ENCODE data around the gene LDB3.

DNA sequence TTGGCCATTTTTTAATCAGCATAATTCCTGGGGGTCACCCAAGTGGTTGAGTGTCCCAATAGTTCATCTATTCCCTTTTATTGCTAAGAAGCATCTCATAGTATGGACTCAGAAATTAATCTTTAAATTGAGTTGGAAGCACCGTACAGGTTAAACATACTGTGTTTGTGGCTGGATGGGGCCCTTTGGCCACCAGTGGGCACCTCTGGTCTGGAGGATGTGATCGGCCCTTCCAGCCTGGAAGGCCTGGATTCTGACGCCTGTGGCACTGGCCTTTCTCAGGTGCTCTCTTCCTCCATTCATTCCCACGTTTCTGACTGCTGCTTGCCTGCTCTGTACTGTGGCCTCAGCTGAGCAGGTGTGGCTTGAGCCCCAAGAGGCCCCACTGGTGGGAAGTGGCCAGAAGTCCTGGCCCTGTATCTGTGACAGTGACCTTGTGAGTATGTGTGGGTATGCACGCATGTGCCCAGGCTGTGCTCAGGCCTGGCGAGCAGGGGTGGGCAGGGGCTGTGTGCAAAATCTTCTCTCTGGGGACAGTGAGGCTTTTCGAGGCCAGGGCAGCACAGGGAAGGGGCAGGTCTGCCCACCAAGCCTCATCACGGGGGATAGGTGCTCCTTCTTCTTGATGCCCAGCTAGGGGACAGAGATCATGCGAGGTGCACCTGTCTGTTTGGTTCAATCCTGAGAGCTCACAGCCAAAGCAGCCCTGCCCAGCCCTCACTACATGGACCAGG is 30.1 kb downstream of the LDB3 start:
- no peak for TF ChIP-seq ZFP3 (CRISPR knock-in tag; IDR thresholded peaks at IDR 0.05)
- no peak for TF ChIP-seq OSR1 (CRISPR knock-in tag; IDR thresholded peaks at IDR 0.05)
- TF ChIP-seq, protein P1, sequence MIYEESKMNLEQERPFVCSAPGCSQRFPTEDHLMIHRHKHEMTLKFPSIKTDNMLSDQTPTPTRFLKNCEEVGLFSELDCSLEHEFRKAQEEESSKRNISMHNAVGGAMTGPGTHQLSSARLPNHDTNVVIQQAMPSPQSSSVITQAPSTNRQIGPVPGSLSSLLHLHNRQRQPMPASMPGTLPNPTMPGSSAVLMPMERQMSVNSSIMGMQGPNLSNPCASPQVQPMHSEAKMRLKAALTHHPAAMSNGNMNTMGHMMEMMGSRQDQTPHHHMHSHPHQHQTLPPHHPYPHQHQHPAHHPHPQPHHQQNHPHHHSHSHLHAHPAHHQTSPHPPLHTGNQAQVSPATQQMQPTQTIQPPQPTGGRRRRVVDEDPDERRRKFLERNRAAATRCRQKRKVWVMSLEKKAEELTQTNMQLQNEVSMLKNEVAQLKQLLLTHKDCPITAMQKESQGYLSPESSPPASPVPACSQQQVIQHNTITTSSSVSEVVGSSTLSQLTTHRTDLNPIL (CRISPR knock-in tag; IDR thresholded peaks at IDR 0.05; ENCODE audit: low read depth) = no peak
- TF ChIP-seq, protein P2, sequence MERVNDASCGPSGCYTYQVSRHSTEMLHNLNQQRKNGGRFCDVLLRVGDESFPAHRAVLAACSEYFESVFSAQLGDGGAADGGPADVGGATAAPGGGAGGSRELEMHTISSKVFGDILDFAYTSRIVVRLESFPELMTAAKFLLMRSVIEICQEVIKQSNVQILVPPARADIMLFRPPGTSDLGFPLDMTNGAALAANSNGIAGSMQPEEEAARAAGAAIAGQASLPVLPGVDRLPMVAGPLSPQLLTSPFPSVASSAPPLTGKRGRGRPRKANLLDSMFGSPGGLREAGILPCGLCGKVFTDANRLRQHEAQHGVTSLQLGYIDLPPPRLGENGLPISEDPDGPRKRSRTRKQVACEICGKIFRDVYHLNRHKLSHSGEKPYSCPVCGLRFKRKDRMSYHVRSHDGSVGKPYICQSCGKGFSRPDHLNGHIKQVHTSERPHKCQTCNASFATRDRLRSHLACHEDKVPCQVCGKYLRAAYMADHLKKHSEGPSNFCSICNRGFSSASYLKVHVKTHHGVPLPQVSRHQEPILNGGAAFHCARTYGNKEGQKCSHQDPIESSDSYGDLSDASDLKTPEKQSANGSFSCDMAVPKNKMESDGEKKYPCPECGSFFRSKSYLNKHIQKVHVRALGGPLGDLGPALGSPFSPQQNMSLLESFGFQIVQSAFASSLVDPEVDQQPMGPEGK (CRISPR knock-in tag; IDR thresholded peaks at IDR 0.05; ENCODE audit: borderline replicate concordance) = no peak
- no peak for TF ChIP-seq ZNF565 (CRISPR knock-in tag; conservative IDR thresholded peaks at IDR 0.05; ENCODE audit: low read depth)
- no peak for TF ChIP-seq ARNTL (CRISPR knock-in tag; IDR thresholded peaks at IDR 0.05; ENCODE audit: borderline replicate concordance, low read depth)
- TF ChIP-seq TOX (CRISPR knock-in tag; IDR thresholded peaks at IDR 0.05; ENCODE audit: borderline replicate concordance) = no peak
